ENCODE data around the gene FNDC3B.

Gene FNDC3B

GRCh38 chr3:172272698-172273097 lies 233.3 kb downstream of the FNDC3B start:
- DNase-seq: no peak

GRCh38 chr3:172273378-172273777 lies 234.0 kb downstream of the FNDC3B start:
- no peak for DNase-seq

GRCh38 chr3:172274906-172275305 lies 235.5 kb downstream of the FNDC3B start:
- DNase-seq: no peak

GRCh38 chr3:172275586-172275985 lies 236.2 kb downstream of the FNDC3B start:
- no peak for DNase-seq

GRCh38 chr3:172276103-172276502 lies 236.7 kb downstream of the FNDC3B start:
- DNase-seq: peak; percentile 15

- DNase-seq: no peak
These were observed 237.8 kb downstream of the FNDC3B start for GRCh38 chr3:172277151-172277652.

- no peak for DNase-seq
These were observed 239.8 kb downstream of the FNDC3B start for GRCh38 chr3:172279191-172279640.

- no peak for DNase-seq
These were observed 240.6 kb downstream of the FNDC3B start for GRCh38 chr3:172279974-172280373.

- no peak for DNase-seq
These were observed 241.2 kb downstream of the FNDC3B start for GRCh38 chr3:172280406-172281051.

GRCh38 chr3:172281884-172282283 lies 242.5 kb downstream of the FNDC3B start:
- DNase-seq: no peak

GRCh38 chr3:172282850-172283249 lies 243.5 kb downstream of the FNDC3B start:
- DNase-seq: no peak

- DNase-seq: peak; percentile 30
These were observed 244.5 kb downstream of the FNDC3B start for GRCh38 chr3:172283841-172284357.

GRCh38 chr3:172285844-172286243 lies 246.5 kb downstream of the FNDC3B start:
- no peak for DNase-seq

- DNase-seq: no peak
These were observed 247.3 kb downstream of the FNDC3B start for GRCh38 chr3:172286548-172287148.

GRCh38 chr3:172287937-172288477 lies 248.6 kb downstream of the FNDC3B start:
- peak; percentile 67 for DNase-seq

- peak; percentile 56 for DNase-seq
These were observed 249.3 kb downstream of the FNDC3B start for GRCh38 chr3:172288651-172289050.

- DNase-seq: peak; percentile 61
These were observed 250.2 kb downstream of the FNDC3B start for GRCh38 chr3:172289583-172289982.

- DNase-seq: no peak
These were observed 251.1 kb downstream of the FNDC3B start for GRCh38 chr3:172290457-172290856.

GRCh38 chr3:172291650-172292049 lies 252.3 kb downstream of the FNDC3B start:
- peak; percentile 31 for DNase-seq

GRCh38 chr3:172292422-172292821 lies 253.0 kb downstream of the FNDC3B start:
- no peak for DNase-seq

GRCh38 chr3:172293093-172293492 lies 253.7 kb downstream of the FNDC3B start:
- DNase-seq: no peak

- peak; percentile 73 for DNase-seq
These were observed 254.9 kb downstream of the FNDC3B start for GRCh38 chr3:172294223-172294806.

- DNase-seq: no peak
These were observed 257.0 kb downstream of the FNDC3B start for GRCh38 chr3:172296248-172296974.

Measured in hematopoietic multipotent progenitor cell treated with erythropoietin and hydrocortisone succinate and interleukin-3 and kit ligand, for 4 days (in vitro differentiated cells).